GM18868 (cell line): ENCODE data around the gene COMT.

Experiments used
- ATAC-seq: cut with Tn5 transposase; IDR thresholded peaks from one replicate; pipeline ENCODE4 v1.9.1; 2021; ENCODE audit warnings: mild to moderate bottlenecking, moderate library complexity; ENCODE audit not compliant: unreplicated experiment

The COMT gene

DNA sequence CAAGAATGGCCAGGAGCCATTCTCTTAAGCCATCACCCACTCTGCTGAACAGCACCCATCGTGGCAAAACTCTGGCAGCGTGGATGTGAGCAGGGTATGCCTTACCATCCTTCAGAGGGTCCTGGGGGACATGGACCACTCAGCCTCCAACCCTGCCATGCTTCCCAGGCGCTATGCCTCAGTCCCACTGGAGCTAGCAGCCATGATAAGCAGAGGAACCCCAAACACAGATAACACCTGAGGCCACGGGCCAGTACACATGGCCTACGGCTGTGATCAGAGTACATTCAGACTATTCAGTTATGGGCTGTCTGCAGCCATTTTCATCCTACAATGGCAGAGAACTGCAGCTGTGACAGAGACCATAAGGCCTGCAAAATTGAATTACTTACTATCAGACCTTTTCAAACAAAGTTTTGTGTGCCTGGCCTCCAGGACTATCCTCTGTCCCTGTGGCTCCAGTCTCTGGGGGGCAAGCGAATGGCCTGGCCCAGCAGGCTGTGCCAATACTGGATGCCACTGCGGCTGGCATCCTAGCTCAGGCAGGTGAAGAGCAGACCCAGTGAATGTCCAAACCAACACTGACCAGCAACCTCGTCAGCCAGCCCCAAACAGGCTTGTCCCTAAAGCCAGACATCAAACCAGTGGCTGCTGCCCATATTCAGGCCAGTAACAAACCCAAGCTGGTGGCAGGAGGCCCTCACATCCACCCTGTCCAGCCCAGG lies 68.2 kb downstream of the COMT start:
- no peak for ATAC-seq

DNA sequence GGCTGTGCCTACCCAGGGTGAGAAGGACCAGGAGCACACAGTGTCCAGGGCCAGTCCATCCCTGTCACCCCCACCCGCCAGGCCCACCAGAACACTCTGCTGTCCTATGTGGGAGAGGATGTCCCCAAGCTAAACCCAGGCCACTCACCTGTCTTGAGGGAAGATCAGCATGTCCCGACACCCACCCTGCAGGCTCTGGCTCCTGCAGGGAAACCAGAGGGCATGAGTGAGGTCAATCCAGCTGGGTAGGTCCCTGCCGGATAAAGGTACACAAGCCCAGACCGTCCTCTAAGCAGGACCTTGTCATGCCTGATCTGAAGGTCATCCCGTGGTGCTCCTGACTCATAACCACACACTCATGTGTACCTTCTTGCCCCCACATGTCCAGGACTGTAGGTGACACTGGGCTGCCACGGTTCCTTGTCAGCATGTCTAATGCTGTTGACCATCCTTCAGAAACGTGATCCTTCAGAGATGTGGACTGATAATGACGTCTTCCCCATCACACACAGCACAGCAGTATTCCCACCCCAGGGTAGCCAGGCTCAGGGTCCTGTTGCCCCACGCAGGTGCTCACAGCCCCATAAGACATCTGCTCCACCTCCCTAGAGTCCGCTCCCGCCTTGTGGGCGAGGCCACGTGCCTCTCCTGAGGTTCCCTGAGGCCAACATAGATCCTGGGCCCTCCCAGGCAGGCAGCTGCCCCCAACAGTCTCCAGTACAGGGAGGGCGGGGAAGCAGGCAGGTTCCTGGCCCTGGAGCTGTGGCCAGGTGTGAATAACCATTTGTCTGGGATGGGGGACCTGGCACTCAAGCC lies 68.9 kb downstream of the COMT start:
- ATAC-seq = no peak

DNA sequence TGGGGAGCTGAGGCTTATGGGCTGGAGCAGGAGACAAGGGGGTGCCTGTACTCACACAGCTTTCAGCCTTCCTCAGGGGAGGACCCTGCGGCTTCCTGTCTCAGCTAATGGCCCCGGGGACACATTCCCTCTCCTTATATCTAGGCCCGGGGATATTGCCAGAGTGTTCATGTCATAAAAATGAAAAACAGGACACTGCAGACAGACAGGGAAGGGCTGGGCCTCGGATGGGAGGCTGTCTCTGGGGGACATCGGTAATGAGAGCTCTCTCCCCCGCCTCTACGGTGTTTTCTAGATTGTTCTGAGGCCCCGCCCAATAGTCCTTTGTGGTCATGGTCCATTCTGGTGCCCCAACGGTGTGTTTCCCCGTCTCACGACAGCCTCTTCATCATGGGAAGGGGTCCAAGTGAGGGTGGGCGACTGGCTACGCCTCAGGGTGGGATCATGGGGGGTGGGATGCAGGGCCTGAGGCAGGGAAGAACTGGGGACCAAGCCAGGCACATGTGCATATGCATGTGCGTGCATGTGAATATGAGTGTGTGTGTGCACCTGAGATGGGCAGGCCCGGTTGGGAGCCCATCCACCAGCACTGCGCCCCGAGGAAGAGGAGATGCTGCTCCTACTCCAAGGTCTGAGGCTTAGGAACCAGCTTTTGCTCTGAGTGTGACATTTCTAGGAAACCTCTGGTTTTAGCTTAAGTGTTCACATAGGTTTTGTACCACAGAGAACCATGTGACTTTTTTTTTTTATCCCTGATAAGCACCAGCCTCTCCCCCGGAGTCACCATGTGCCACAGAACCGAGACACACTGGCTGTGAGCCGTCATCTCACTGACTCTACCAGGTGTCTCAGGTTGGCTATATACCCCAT lies 69.8 kb downstream of the COMT start:
- ATAC-seq = no peak

DNA sequence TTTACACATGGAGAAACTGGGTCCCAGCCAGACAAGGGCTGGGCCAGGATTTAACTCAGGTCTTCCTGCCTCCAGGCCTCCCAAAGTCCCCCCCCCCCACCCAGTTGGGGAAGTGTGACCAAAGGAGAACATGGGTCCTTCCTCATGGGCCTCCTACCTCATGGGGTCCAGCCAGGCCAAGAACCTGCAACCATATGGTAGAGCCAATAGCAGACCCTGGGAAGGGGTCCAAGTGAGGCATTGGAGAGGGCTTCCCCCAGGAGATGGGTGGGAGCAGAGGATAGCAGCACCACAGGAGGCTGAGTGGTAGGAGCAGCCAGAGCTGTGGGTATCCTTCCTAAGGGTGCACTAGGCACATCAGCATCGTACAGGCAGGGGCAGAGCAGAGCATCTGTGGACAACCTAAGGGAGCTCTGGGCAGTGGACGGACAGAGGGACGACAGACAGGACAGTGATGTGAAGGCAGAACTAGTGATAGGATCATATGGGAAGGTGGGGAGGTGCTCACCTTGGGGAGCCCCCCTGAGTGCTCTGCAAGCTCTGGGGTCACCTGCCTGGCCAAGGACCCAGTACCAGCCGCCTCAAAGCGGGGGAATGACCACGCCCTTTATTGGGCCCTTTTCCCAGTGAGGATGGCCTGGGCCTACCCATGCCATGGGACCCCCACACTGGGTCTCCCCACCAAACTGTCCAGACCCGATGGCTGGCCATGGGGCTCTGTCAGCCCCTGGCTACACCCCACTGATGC lies 70.6 kb downstream of the COMT start:
- no peak for ATAC-seq

DNA sequence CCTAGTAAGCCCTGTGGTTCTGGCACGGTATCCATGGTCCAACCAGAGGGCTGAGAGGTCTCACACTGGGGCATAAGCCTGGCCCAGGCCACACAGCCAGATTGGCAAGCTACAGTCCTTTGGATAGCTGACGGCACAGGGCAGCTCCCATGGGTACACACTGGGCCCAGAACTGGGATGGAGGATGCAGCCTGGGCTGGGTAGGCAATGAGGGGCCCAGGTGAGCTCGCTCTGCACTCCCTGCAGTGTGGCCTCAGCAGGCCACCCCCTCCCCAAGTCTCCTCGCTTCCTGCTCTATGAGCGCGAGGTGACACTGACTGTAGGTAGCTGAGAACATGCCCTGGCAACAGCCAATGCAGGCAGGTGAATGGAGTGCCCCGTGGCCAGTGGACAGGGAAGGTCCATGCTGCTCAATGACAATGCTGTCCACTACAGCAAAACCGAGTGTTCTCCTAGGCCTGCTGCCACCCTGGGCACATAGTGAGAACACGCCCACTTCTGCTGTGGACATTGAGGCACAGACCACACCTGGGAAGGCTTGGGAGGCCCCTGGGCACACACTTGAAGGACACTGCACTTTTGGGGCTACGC lies 71.3 kb downstream of the COMT start:
- no peak for ATAC-seq

DNA sequence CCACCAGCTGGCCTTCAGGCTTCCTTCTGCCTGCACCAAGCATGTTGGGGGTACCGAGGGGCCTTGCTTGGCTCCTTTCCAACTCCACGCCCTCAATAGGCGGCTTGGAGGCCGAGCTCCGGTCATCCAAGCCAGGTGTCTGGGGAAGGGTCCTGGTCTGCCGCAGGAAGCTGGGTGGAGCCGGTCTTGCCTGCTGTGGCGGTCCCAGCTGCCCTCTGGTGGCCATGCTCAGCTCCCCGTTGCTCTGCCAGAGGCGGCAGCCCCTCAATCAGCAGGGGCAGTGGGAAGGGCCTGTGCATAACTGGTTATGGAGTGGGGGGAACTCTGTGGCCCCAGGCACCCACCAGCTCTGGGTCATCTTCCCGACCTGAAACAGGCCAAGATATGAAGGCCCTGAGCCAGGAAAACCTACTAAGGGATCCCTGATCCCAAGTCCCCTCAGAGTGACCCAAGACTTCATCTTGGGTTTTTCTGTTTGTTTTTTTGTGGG lies 71.9 kb downstream of the COMT start:
- ATAC-seq = no peak

DNA sequence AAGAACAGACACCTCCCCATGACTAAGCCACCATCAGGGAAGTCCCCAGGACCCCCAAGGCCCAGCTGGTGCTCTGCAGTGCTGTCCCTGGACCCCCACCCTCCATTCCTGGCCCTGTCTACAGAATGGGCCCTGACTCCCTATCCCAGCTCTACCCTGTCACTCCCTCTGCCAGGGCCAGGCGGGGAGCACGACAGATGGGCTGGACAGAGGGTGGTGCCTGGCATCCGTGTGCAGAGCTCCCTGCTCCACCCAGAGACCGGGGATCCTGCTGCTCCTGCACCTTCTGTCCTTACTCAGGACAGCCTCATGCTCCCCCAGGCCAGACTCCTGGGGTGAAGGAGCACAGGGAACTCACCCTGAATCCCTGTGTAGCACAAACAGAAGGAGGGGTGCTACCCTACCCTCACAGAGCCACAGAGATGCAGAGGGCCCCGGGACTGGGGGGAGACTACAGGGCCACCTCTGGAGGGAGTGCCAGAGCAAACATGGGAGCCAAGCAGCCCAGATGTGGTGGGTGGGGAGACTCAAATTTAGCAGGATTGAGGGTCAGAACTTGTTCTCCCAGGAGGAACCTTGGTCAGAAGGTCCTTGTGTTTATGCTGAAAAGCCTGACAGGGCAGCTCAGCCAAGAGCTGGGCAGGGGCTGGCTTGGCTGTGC lies 73.1 kb downstream of the COMT start:
- no peak for ATAC-seq

DNA sequence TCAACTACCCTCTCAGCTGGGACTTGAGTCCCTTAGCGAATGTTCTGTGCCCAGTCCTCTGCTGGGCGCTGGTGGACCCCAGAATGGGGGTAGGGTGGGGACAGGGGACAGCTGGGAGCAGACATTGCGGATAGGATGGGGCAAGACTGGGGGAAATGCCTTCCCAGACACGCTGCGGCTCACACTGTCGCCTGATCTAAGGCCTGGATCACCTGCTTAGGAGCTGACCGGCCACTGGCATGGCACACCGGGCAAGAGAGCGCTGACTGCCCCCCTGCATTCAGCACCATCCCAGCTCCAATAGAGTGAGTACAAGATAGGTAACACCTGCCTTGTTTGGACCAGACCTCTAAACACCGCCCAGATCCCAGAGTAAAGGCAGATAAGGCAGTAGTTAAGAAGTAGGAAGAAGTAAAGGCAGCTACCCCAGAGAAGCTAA lies 73.6 kb downstream of the COMT start:
- no peak for ATAC-seq

DNA sequence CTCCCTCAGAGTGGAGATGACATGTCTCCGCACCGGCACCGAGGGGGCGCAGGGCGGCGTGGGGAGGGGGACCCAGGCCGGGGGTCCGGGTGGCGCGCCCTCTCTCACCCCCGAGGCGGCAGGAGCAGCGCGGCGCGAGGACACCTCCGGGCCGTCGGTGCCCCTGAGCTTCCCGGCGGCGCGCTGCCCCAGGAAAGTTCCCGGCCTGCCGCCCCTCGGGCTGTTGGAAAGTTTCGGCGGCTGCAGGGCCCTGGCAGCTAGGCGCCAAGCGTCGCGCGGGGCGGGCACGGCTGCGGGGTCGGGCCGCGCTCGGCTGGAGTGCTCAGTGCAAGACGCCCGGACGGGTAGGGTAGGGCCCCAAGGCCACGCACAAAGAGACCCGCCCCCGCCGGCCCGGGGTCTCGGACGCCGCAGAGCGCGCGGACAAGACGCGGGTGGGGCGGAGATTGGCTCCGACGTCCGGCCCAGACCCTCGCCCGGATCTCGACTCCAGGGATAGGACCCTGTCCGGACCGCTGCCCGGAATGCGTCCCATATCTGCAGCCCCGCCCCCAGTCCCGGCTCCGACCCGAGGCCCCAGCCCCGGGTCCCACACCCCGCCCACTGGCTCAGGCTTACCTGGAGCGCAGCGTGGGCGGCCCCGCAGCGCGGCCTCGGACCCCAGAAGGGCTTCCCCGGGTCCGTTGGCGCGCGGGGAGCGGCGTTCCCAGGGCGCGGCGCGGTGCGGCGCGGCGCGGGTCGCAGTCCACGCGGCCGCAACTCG lies 74.6 kb downstream of the COMT start:
- ATAC-seq = no peak

DNA sequence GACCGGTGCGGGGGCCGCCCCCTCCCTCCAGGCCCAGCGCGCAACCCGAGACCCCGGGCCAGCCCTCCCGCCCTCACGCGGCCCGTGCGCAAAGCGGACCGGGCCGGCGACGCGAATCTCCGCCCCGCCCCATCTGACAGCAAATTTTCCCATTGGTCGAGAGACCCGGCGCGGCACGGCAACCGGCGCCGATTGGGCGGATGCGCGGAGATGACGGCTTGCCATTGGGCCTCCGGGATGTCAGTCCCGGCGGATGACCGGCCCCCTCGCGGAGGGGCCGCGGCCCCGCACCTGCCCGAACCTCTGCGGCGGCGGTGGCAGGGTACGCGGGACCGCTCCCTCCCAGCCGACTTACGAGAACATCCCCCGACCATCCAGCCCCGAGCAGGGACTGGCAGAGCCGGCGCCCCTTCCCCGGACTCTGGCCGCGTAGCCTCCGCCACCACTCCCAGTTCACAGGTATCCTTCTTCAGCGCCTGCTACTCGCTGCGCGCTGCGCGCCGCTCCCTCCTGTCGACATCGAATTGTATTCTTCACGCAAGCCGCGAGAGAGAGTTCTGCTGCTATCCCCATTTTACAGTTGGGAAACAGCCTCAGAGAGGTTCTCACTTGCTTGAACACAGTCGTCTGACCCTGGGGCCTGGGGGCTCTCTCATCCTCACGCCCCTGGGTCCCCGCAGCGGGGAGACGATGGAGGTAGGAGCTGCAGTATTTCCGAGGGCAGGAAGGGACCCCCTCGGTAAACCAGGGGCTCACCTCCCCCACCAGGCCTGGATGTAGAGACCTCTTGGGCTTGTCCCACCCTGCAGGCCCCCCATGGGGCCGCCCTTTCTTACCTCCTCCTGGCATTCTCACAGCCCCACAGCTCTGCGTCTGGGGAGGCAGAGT lies 75.4 kb downstream of the COMT start, which contains the start of gene ARVCF:
Gene ARVCF (minus strand): TSS at position 90 of the 888 bp plus-strand sequence. CDS start 26,029 bp downstream, outside the sequence.
- ATAC-seq = peak; percentile 60

DNA sequence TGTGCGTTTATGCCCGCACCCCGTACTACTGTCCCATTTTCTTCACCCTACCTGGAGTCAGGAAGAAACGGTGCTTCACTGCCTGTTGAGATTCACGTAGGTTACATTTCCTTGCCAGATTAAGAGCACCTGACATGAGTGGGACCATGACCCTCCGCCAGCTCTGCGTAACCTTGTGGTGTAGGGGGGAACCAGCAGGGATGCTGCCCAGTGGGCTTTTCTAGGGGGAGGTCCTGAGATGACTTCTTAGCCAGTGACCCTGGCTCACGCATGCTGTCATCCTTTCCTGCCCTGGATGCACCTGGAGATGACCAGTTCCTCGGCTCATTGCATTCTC lies 76.0 kb downstream of the COMT start:
- no peak for ATAC-seq

DNA sequence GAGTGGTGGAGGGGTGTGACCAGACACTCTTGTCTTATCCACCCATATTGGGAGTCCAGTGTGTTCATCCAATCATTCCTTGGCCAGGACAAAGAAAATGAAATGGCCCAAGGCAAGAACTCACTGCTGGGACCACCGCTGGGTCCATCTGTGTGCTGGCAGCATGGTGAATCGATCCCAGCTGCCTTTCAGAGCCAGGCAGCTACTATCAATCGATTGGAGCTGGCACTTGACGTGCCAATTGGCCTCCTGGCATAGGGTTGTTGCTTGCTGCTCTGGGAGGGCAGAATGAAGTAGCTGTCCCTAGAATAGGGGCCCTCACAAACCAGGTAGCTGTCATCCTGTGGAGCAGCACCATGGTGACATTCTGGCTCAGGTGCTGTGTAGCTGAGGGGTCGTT lies 76.4 kb downstream of the COMT start:
- ATAC-seq = no peak
